CD8-positive, alpha-beta memory T cell (primary cell): ENCODE measurements around the gene STARD10. TPM values are rescaled to one million over a fixed set of nuclear protein-coding genes. Genes with fewer than 3 reads are reported as not detected.

Experiments
- CTCF ChIA-PET: fragments of 350-600 bp; sonication (Branson Sonifier 250); formaldehyde crosslinking; loops from one replicate; lab custom pipeline; 2021; ENCODE audit warnings: antibody characterized with exemption; lab: Charles Lee
- POLR2A ChIA-PET: fragments of 350-600 bp; sonication (Branson Sonifier 250); formaldehyde crosslinking; loops from one replicate; lab custom pipeline; 2021; ENCODE audit warnings: antibody characterized with exemption; lab: Charles Lee
- DNase-seq, 5 donors: peaks; one replicate each; pipeline versions ENCODE4 v3.0.0 to v3.0.0-alpha.2; 2020 to 2022; ENCODE audit warnings: mixed read lengths in 1 of 5
- H3K27ac ChIP-seq: one replicate; pipeline ENCODE4 v1.7.0; 2013; ENCODE audit warnings: low read depth, mild to moderate bottlenecking, low read length, moderate library complexity
- H3K27me3 ChIP-seq: 2 replicates; pipeline ENCODE4 v1.7.0; 2013; ENCODE audit warnings: low read length, mild to moderate bottlenecking; ENCODE audit not compliant: insufficient read depth, poor library complexity, severe bottlenecking
- H3K36me3 ChIP-seq: 2 replicates; pipeline ENCODE4 v1.7.0; 2013; ENCODE audit warnings: mild to moderate bottlenecking, low read length, moderate library complexity; ENCODE audit not compliant: insufficient read depth
- H3K4me1 ChIP-seq: 2 replicates; pipeline ENCODE4 v1.7.0; 2013; ENCODE audit warnings: mild to moderate bottlenecking, low read length, moderate library complexity; ENCODE audit not compliant: insufficient read depth
- H3K4me3 ChIP-seq: 2 replicates; pipeline ENCODE4 v1.7.0; 2013; ENCODE audit warnings: mild to moderate bottlenecking, low read length
- H3K9me3 ChIP-seq: 2 replicates; pipeline ENCODE4 v1.7.0; 2013; ENCODE audit warnings: mild to moderate bottlenecking, low read length
- H3K27ac Mint-ChIP-seq, 8 donors: one replicate each; pipeline ENCODE4 v1.8.0; 2020 to 2021; ENCODE audit warnings: mixed read lengths in 8 of 8, mild to moderate bottlenecking in 6 of 8, inconsistent platforms in 3 of 8, moderate library complexity in 3 of 8
- H3K27me3 Mint-ChIP-seq, 2 donors: one replicate each; pipeline ENCODE4 v1.8.0; 2020 to 2021; ENCODE audit warnings: mixed read lengths in 2 of 2, mild to moderate bottlenecking in 1 of 2, moderate library complexity in 1 of 2
- H3K36me3 Mint-ChIP-seq, 3 donors: one replicate each; pipeline ENCODE4 v1.8.0; 2020 to 2021; ENCODE audit warnings: mixed read lengths in 3 of 3, inconsistent platforms in 1 of 3, mild to moderate bottlenecking in 1 of 3
- H3K4me1 Mint-ChIP-seq, 3 donors: one replicate each; pipeline ENCODE4 v1.8.0; 2020 to 2021; ENCODE audit warnings: mixed read lengths in 3 of 3, inconsistent platforms in 1 of 3, mild to moderate bottlenecking in 1 of 3
- H3K4me3 Mint-ChIP-seq, 7 donors: one replicate each; pipeline ENCODE4 v1.8.0; 2020 to 2021; ENCODE audit warnings: mixed read lengths in 7 of 7, mild to moderate bottlenecking in 6 of 7, moderate library complexity in 4 of 7, inconsistent platforms in 2 of 7
- H3K9me3 Mint-ChIP-seq, 5 donors: one replicate each; pipeline ENCODE4 v1.8.0; 2020 to 2022; ENCODE audit warnings: mixed read lengths in 5 of 5, mild to moderate bottlenecking in 3 of 5, moderate library complexity in 2 of 5, inconsistent platforms in 1 of 5
- polyA plus RNA-seq: library from polyadenylated mRNA; unstranded; fragments of 300-500 nt; fragmentation: Illumina TruSeq; gene quantifications from one replicate; pipeline ENCODE4 v1.2.3, GENCODE V29; 2021
- total RNA-seq, 2 experiments: library from RNA; stranded (reverse); gene quantifications; one replicate each; pipeline ENCODE4 v1.2.3, GENCODE V29; 2021

STARD10 gene
- total and polyA plus RNA-seq, 3 experiments from 2014 or later = 13.8 to 21.8 (median 15.9) TPM

- no peak for DNase-seq
- Histone ChIP-seq H3K36me3 (peaks cover 8% of the 10 kb centered on the region), H3K4me3 (no peak overlapping the region), H3K27me3 (no peaks in the 10 kb centered on the region), H3K27ac (no peak overlapping the region), H3K9me3 (no peaks in the 10 kb centered on the region), H3K4me1 (peaks cover 16% of the 10 kb centered on the region)
- H3K4me3 Mint-ChIP-seq = no peak overlapping the region
- peaks cover 8 to 45% (median 13%) of the 10 kb centered on the region in 3 donors for H3K36me3 Mint-ChIP-seq
- H3K27me3 Mint-ChIP-seq = peaks cover 0 to 4% of the 10 kb centered on the region in 2 donors
- H3K9me3 Mint-ChIP-seq = peaks cover 0 to 1% (median 0%) of the 10 kb centered on the region in 5 donors
- ChIA-PET CTCF (interaction anchor here (0.8 to 1.3 kb wide), 4 partner anchors 12 to 415 kb away, joined by 3 to 4 read pairs (median 3); partner anchors contain the start of gene FCHSD2), POLR2A (no interaction called here)
- H3K4me1 Mint-ChIP-seq = peaks cover 29 to 61% (median 33%) of the 10 kb centered on the region in 3 donors
- H3K27ac Mint-ChIP-seq = peak overlapping the region; percentile 2 to 80 (median 62)
These were observed 66.3 kb downstream of the STARD10 start for GRCh38 chr11:72727521-72727920.

DNA sequence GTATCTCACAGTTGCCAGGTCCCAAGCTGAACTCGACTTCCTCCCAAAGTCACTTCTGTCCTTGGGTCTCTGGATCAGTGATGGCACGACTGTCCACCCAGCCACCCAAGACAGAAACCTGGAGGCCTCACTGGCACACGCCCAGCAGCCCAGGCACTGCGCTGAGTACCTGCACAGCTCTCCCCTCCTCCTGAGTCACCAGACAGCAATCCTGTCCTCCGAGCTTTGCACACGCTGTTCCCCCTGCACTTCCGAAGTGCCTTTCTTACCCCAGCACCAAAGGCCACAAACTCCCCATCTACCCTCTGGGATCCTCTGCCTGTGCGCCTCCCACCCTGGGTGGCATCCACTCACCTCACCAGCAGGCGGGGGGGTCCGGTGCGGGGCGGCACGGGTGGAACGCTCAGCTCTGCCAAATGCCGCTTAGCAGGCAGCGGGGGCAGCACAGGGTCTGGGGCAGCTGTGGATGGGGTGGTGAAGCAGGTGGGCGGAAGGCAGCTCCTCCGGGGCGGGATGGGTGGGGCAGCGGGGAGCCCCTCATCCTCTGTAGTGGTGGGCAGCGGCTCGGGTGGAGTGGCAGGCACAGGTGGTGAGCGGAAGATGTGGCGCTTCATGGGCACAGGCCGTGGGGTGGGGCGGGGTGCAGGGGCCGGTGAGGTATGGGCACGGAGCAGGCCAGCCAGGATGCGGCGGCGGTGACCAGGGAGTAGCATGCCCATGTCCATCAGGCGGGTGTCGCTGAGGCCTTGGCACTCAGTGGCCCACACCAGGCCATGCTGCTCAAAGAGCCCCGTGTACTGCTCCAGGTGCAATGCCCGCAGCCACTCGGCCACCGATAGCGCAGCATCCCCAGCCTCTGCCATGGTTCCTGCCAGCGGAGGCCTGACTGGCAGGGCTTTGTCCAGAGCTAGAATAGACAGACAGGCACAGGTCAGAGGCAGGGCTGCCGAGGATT, 67.3 kb downstream of the STARD10 start:
- ChIA-PET CTCF (interaction anchor here (1.1 to 4.1 kb wide), 8 partner anchors 10 to 452 kb away, joined by 3 to 42 read pairs (median 6); partner anchors contain the start of genes FCHSD2 and STARD10), POLR2A (no interaction called here)
- peak overlapping the region in 5 of 8 donors; percentile 42 to 54 (median 52) for H3K27ac Mint-ChIP-seq
- Histone ChIP-seq H3K27ac (no peak overlapping the region), H3K27me3 (no peaks in the 10 kb centered on the region), H3K4me3 (no peak overlapping the region), H3K36me3 (peaks cover 5% of the 10 kb centered on the region), H3K4me1 (peaks cover 19% of the 10 kb centered on the region), H3K9me3 (no peaks in the 10 kb centered on the region)
- H3K9me3 Mint-ChIP-seq = peaks cover 0 to 1% (median 0%) of the 10 kb centered on the region in 5 donors
- no peak overlapping the region for H3K4me3 Mint-ChIP-seq
- DNase-seq = no peak
- peaks cover 0 to 9% of the 10 kb centered on the region in 2 donors for H3K27me3 Mint-ChIP-seq
- peaks cover 7 to 49% (median 11%) of the 10 kb centered on the region in 3 donors for H3K36me3 Mint-ChIP-seq
- H3K4me1 Mint-ChIP-seq = peaks cover 38 to 68% (median 40%) of the 10 kb centered on the region in 3 donors

- H3K27me3 ChIP-seq = no peaks in the 10 kb centered on the region
- H3K27me3 Mint-ChIP-seq = peaks cover 0 to 9% of the 10 kb centered on the region in 2 donors
- ChIA-PET CTCF (interaction anchor here (0.6 to 4.3 kb wide), 34 partner anchors 8 to 452 kb away, joined by 3 to 62 read pairs (median 4); partner anchors contain the start of genes ARAP1 and STARD10), POLR2A (interaction anchor here (0.6 to 1.4 kb wide), 8 partner anchors 11 to 417 kb away, joined by 3 to 10 read pairs (median 4); partner anchors contain the start of genes FCHSD2 and STARD10)
- peaks cover 5% of the 10 kb centered on the region for H3K36me3 ChIP-seq
- DNase-seq = no peak
- H3K36me3 Mint-ChIP-seq = peaks cover 4 to 44% (median 7%) of the 10 kb centered on the region in 3 donors
- H3K4me3 Mint-ChIP-seq = peak overlapping the region in 1 of 7 donors; percentile 65
- H3K27ac Mint-ChIP-seq = peak overlapping the region in 7 of 8 donors; percentile 87 to 95 (median 90)
- no peak overlapping the region for H3K4me3 ChIP-seq
- H3K9me3 ChIP-seq = no peaks in the 10 kb centered on the region
- peaks cover 0 to 1% (median 0%) of the 10 kb centered on the region in 5 donors for H3K9me3 Mint-ChIP-seq
- peaks cover 44 to 73% (median 47%) of the 10 kb centered on the region in 3 donors for H3K4me1 Mint-ChIP-seq
- peaks cover 28% of the 10 kb centered on the region for H3K4me1 ChIP-seq
- H3K27ac ChIP-seq = peak overlapping the region; percentile 29
These were observed 68.2 kb downstream of the STARD10 start for GRCh38 chr11:72725724-72726028.

DNA sequence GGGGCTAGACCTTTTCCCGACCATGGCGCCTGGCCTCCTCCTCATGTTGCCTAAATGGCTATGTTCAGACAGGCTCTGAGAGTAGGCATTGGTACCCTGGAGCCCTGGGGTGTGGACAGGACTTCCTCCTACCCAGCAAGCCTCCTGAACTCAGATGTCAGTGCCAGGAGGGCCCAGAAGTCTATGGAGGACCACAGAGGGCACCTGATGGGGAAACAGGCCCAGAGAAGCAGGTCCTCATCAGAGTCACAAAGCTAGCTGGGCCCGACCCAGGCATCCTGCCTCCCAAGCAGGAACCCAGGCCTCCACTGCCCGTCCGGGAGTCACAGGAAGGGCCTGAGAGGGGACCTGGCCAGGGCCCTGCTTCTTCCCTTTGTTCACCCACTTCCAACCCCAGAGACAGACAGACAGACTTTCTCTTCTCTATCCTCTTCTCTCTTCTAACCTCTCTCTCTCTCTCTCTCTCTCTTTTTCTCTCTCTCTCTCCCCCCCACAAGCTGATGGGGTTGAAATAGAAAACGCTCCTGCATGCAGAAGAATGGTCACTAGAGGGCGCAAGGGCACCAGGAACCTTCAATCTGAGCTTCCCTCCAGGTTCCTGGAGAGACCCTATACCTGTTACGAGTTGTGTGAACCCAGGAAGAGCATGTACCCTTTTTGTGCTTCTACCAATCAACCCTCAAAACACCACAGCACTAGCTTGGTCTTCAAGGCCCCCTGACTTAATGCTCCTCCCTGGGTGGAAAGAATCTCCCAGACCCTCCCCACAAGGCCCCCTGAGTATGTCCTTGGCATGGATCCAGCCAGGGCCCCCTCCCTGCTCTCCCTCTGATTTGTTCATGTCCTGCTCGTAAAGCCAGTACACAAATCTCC, 68.8 kb downstream of the STARD10 start:
- Histone ChIP-seq H3K4me1 (peaks cover 34% of the 10 kb centered on the region), H3K36me3 (peaks cover 5% of the 10 kb centered on the region), H3K27me3 (no peaks in the 10 kb centered on the region), H3K9me3 (no peaks in the 10 kb centered on the region), H3K4me3 (no peak overlapping the region), H3K27ac (peak overlapping the region; percentile 29)
- DNase-seq = peak; percentile 66 to 88 (median 82)
- CTCF ChIA-PET = interaction anchor here (0.6 to 4.3 kb wide), 35 partner anchors 8 to 453 kb away, joined by 3 to 62 read pairs (median 4); partner anchors contain the start of genes ARAP1 and STARD10
- Mint-ChIP-seq H3K27me3 (peaks cover 0 to 9% of the 10 kb centered on the region in 2 donors), H3K9me3 (peaks cover 0 to 1% (median 0%) of the 10 kb centered on the region in 5 donors), H3K27ac (peak overlapping the region; percentile 76 to 97 (median 90)), H3K4me1 (peaks cover 48 to 78% (median 51%) of the 10 kb centered on the region in 3 donors), H3K36me3 (peaks cover 3 to 47% (median 5%) of the 10 kb centered on the region in 3 donors), H3K4me3 (peak overlapping the region in 6 of 7 donors; percentile 12 to 82 (median 60))
- POLR2A ChIA-PET = interaction anchor here (0.5 to 1.4 kb wide), 10 partner anchors 9 to 417 kb away, joined by 3 to 10 read pairs (median 4); partner anchors contain the start of genes FCHSD2 and STARD10

- H3K4me1 ChIP-seq = peaks cover 44% of the 10 kb centered on the region
- H3K27ac ChIP-seq = no peak overlapping the region
- peak overlapping the region in 2 of 7 donors; percentile 46 to 65 for H3K4me3 Mint-ChIP-seq
- peaks cover 0 to 9% of the 10 kb centered on the region in 2 donors for H3K27me3 Mint-ChIP-seq
- ChIA-PET POLR2A (interaction anchor here (0.8 to 3.4 kb wide), 2 partner anchors 70 to 89 kb away, joined by 3 to 15 read pairs; partner anchors contain the start of gene STARD10), CTCF (interaction anchor here (1.5 to 4.3 kb wide), 6 partner anchors 40 to 454 kb away, joined by 3 to 62 read pairs (median 9); partner anchors contain the start of gene STARD10)
- no peaks in the 10 kb centered on the region for H3K9me3 ChIP-seq
- H3K27ac Mint-ChIP-seq = peak overlapping the region; percentile 38 to 97 (median 78)
- H3K4me3 ChIP-seq = no peak overlapping the region
- peaks cover 0 to 1% (median 0%) of the 10 kb centered on the region in 5 donors for H3K9me3 Mint-ChIP-seq
- peaks cover 0 to 50% (median 5%) of the 10 kb centered on the region in 3 donors for H3K36me3 Mint-ChIP-seq
- H3K36me3 ChIP-seq = peaks cover 5% of the 10 kb centered on the region
- DNase-seq = no peak
- peaks cover 53 to 86% (median 56%) of the 10 kb centered on the region in 3 donors for H3K4me1 Mint-ChIP-seq
- no peaks in the 10 kb centered on the region for H3K27me3 ChIP-seq
These were observed 69.8 kb downstream of the STARD10 start for GRCh38 chr11:72724021-72724551.

DNA sequence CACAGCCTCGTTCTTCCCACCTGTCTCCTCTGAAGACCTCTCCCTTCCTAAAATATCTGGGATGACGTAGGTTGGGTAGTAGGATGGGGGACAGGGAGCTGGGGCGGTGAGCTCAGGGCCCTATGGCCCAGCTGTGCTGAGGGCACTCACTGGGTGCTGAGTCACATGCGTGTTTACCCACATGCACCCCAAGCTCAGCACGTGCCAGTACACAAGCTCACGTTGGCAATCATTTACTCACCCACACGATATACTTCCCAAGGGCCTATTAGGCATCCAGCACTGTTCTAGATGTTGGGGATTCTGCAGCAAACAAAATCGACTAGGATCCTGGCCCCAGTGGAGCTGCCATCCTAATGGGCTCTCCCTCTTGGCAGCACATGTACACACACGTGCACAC, 70.3 kb downstream of the STARD10 start:
- ChIA-PET CTCF (interaction anchor here (0.8 to 4.3 kb wide), 7 partner anchors 39 to 565 kb away, joined by 3 to 62 read pairs (median 7); partner anchors contain the start of gene STARD10), POLR2A (interaction anchor here (0.8 to 3.4 kb wide), 3 partner anchors 58 to 90 kb away, joined by 3 to 15 read pairs (median 4); partner anchors contain the start of gene STARD10)
- no peak for DNase-seq
- Mint-ChIP-seq H3K27me3 (peaks cover 0 to 9% of the 10 kb centered on the region in 2 donors), H3K9me3 (peaks cover 0 to 1% (median 0%) of the 10 kb centered on the region in 5 donors), H3K36me3 (peaks cover 0 to 50% (median 5%) of the 10 kb centered on the region in 3 donors), H3K4me3 (peak overlapping the region in 2 of 7 donors; percentile 46 to 65), H3K27ac (peak overlapping the region; percentile 33 to 97 (median 66)), H3K4me1 (peaks cover 57 to 86% (median 59%) of the 10 kb centered on the region in 3 donors)
- Histone ChIP-seq H3K4me1 (peaks cover 50% of the 10 kb centered on the region), H3K27ac (no peak overlapping the region), H3K4me3 (no peak overlapping the region), H3K36me3 (peaks cover 11% of the 10 kb centered on the region), H3K27me3 (no peaks in the 10 kb centered on the region), H3K9me3 (no peaks in the 10 kb centered on the region)
